K562 (cell line): ENCODE data around the gene MVK. TPM values are rescaled to one million over a fixed set of nuclear protein-coding genes. Genes with fewer than 3 reads are reported as not detected.

Experiments used
- ADNP ChIP-seq: fragments of 200-800 bp; sonication (Bioruptor generic); IDR thresholded peaks from 2 replicates; pipeline ENCODE4 v1.6.1; 2016; ENCODE audit warnings: missing genetic modification characterization, missing compliant biosample characterization
- CC2D1A ChIP-seq: fragments of 450-650 bp; IDR thresholded peaks from 2 replicates; pipeline ENCODE4 v1.6.1; 2017; ENCODE audit warnings: mild to moderate bottlenecking
- CTCFL ChIP-seq: IDR thresholded peaks from 2 replicates; pipeline ENCODE4 v1.6.1; 2011; ENCODE audit warnings: borderline replicate concordance, low read depth, mild to moderate bottlenecking, moderate library complexity, low read length; ENCODE audit not compliant: insufficient read depth, poor library complexity, severe bottlenecking
- ELF2 ChIP-seq: fragments of 250-450 bp; sonication (Bioruptor Pico); IDR thresholded peaks from 2 replicates; pipeline ENCODE4 v1.5.0; 2021; ENCODE audit warnings: mild to moderate bottlenecking
- EP400 ChIP-seq: fragments of 450-650 bp; IDR thresholded peaks from 2 replicates; pipeline ENCODE4 v1.6.1; 2017; ENCODE audit warnings: antibody characterized with exemption, mild to moderate bottlenecking, moderate library complexity
- FOXK2 ChIP-seq, 2 experiments: fragments of 450-650 bp; IDR thresholded peaks in 1 of 2; conservative IDR thresholded peaks in 1 of 2; 2 replicates each; pipeline ENCODE4 v1.6.1; 2016; ENCODE audit warnings: low read depth in 2 of 2, mild to moderate bottlenecking in 1 of 2
- HCFC1 ChIP-seq: IDR thresholded peaks from 2 replicates; pipeline ENCODE4 v1.6.1; 2012; ENCODE audit warnings: low read depth, low read length, improper control_type of control experiment
- HDAC6 ChIP-seq: IDR thresholded peaks from 2 replicates; pipeline ENCODE4 v1.6.1; 2012; ENCODE audit warnings: low read depth, mild to moderate bottlenecking, control low read depth, inconsistent platforms, low read length, moderate library complexity
- HDGF ChIP-seq: fragments of 450-650 bp; IDR thresholded peaks from 2 replicates; pipeline ENCODE4 v1.6.1; 2016
- HEY1 ChIP-seq: fragments of 250-450 bp; sonication (Bioruptor Pico); IDR thresholded peaks from 2 replicates; pipeline ENCODE4 v1.5.0; 2020; ENCODE audit warnings: mild to moderate bottlenecking, moderate library complexity, borderline replicate concordance
- KDM1A ChIP-seq, 2 experiments: fragments of 450-650 bp; IDR thresholded peaks; 2 replicates each; pipeline ENCODE4 v1.6.1; 2016; ENCODE audit warnings: mild to moderate bottlenecking in 2 of 2
- PATZ1 ChIP-seq: fragments of 250-450 bp; sonication (Bioruptor Pico); IDR thresholded peaks from 2 replicates; pipeline ENCODE4 v1.5.0; 2020; ENCODE audit warnings: mild to moderate bottlenecking, borderline replicate concordance
- SAFB ChIP-seq: fragments of 200-400 bp; formaldehyde crosslinking; IDR thresholded peaks from 2 replicates; pipeline ENCODE4 v1.6.1; 2017; ENCODE audit warnings: low read depth, low read length, borderline replicate concordance
- TRIM25 ChIP-seq: fragments of 450-650 bp; IDR thresholded peaks from 2 replicates; pipeline ENCODE4 v1.7.0; 2016; ENCODE audit warnings: borderline replicate concordance
- U2AF2 ChIP-seq: fragments of 200-400 bp; formaldehyde crosslinking; optimal IDR thresholded peaks from 2 replicates; pipeline ENCODE3; 2017; ENCODE audit warnings: low read depth, mild to moderate bottlenecking, low read length
- ZFX ChIP-seq: sonication (generic); formaldehyde crosslinking; IDR thresholded peaks from 2 replicates; pipeline ENCODE4 v1.8.0; 2022; ENCODE audit warnings: mild to moderate bottlenecking, missing genetic modification reagents, moderate library complexity
- ZNF3 ChIP-seq: fragments of 250-450 bp; sonication (Bioruptor Pico); IDR thresholded peaks from 2 replicates; pipeline ENCODE4 v1.5.0; 2021; ENCODE audit warnings: mild to moderate bottlenecking, moderate library complexity
- ZNF311 ChIP-seq: fragments of 250-450 bp; sonication (Bioruptor Pico); IDR thresholded peaks from 2 replicates; pipeline ENCODE4 v1.4.0; 2020; ENCODE audit warnings: mild to moderate bottlenecking, moderate library complexity
- ZNF589 ChIP-seq: fragments of 200-800 bp; sonication (Bioruptor generic); IDR thresholded peaks from 2 replicates; pipeline ENCODE4 v1.6.1; 2016; ENCODE audit warnings: low read depth, missing genetic modification characterization, missing compliant biosample characterization
- ZNF79 ChIP-seq: fragments of 250-450 bp; sonication (Bioruptor Pico); IDR thresholded peaks from 2 replicates; pipeline ENCODE4 v1.4.0; 2020; ENCODE audit warnings: low read depth, mild to moderate bottlenecking, moderate library complexity
- ZSCAN29 ChIP-seq: fragments of 450-650 bp; IDR thresholded peaks from 2 replicates; pipeline ENCODE4 v1.6.1; 2017
- polyA plus RNA-seq, 8 experiments: library from polyadenylated mRNA; depleted of rRNA in 4 of 8; stranded (reverse) in 5 of 8; unstranded in 3 of 8; fragments of >200 nt; fragmentation: Nextera tagmentation in 2 of 8; fragmentation: Illumina TruSeq in 1 of 8; extraction: Ambion mirVana in 2 of 8; extraction: Trizol in 1 of 8; gene quantifications; 2 replicates each; pipeline versions ENCODE4 v1.2.1 to v1.2.3, GENCODE V29; 2011 to 2014; ENCODE audit warnings: inconsistent platforms in 1 of 8, missing spikeins in 1 of 8
- total RNA-seq, 7 experiments: library from RNA; depleted of rRNA in 6 of 7; stranded (reverse); fragments of >200 nt in 6 of 7; fragmentation: Illumina TruSeq in 2 of 7; extraction: Trizol in 2 of 7; gene quantifications; 2 replicates each; pipeline versions ENCODE4 v1.2.1 to v1.2.3, GENCODE V29; 2011 to 2021; ENCODE audit warnings: low replicate concordance in 1 of 7
- TF ChIP-seq, protein P1 (sequence below): fragments of 250-450 bp; sonication (Bioruptor Pico); IDR thresholded peaks from 2 replicates; pipeline ENCODE4 v1.5.0; 2021
- TF ChIP-seq, protein P2 (sequence below): fragments of 250-450 bp; sonication (Bioruptor Pico); IDR thresholded peaks from 2 replicates; pipeline ENCODE4 v1.8.0; 2021; ENCODE audit warnings: moderate library complexity, mild to moderate bottlenecking, inconsistent platforms

MVK gene
- total and polyA plus RNA-seq, 9 of the 15 experiments (the other 6 are each of a cell fraction or from before 2014, with no cell fraction given), result 0.41 to 33.6 (median 18.8) TPM

DNA sequence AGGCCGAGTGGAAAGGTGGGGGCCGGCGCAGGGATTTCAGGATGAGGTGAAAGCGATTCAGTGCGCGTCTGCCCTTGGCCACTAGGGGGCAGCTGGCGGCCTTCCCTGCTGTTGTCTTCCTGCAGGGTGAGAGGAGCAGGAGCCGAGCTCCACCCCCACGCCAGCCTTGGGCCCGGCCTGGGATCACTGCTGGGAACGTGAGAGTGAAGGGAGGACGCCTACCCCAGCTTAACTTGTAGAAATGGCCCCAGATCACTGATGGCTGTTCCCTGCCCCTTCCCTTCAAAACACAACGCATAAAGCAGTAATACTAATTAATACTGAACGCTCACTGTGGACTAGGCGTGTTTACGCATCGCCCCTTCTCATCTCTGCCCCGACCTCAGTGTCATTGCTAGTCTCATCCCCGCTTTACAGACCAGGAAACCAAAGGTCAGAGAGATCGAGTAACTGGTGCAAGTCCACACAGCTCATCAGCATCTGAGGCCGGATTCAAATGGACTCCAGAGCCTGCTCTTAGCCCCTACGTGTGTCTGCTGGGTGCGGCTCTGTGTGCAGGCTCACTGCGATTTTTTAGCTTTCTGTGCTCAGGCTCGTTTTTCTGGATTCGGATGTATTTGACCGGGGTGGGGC, 24.3 kb downstream of the MVK start (continued):
- TF ChIP-seq ZFX, result no peak
- TF ChIP-seq U2AF2, result no peak
- TF ChIP-seq CTCFL, result peak; percentile 54
- TF ChIP-seq ZNF79 (CRISPR knock-in tag), result no peak
- no peak for TF ChIP-seq HEY1
- no peak for TF ChIP-seq HCFC1
- TF ChIP-seq PATZ1 (CRISPR knock-in tag), result no peak
- no peak for TF ChIP-seq CC2D1A
- TF ChIP-seq, protein P1, sequence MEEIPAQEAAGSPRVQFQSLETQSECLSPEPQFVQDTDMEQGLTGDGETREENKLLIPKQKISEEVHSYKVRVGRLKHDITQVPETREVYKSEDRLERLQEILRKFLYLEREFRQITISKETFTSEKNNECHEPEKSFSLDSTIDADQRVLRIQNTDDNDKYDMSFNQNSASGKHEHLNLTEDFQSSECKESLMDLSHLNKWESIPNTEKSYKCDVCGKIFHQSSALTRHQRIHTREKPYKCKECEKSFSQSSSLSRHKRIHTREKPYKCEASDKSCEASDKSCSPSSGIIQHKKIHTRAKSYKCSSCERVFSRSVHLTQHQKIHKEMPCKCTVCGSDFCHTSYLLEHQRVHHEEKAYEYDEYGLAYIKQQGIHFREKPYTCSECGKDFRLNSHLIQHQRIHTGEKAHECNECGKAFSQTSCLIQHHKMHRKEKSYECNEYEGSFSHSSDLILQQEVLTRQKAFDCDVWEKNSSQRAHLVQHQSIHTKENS (CRISPR knock-in tag), result no peak
- no peak for TF ChIP-seq ADNP
- TF ChIP-seq SAFB, result no peak
- no peak for TF ChIP-seq ZNF311 (CRISPR knock-in tag)
- TF ChIP-seq, protein P2, sequence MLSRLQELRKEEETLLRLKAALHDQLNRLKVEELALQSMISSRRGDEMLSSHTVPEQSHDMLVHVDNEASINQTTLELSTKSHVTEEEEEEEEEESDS (CRISPR knock-in tag), result no peak
- TF ChIP-seq KDM1A (IDR thresholded peaks at IDR 0.05), result no peak
- TF ChIP-seq ZNF3 (CRISPR knock-in tag), result no peak
- no peak for TF ChIP-seq ELF2 (CRISPR knock-in tag)
- TF ChIP-seq ZSCAN29, result no peak
- no peak for TF ChIP-seq EP400
- TF ChIP-seq HDGF, result no peak
- TF ChIP-seq TRIM25, result no peak
- no peak for TF ChIP-seq HDAC6
- TF ChIP-seq ZNF589 (CRISPR knock-in tag), result no peak
- peak in 1 of 2 experiments; percentile 24; a peak in 1 of 4 replicates for TF ChIP-seq FOXK2 (conservative IDR thresholded peaks at IDR 0.05 in 1 of 2, IDR thresholded peaks at IDR 0.05 in 1 of 2; ENCODE audit: low read depth in 2 of 2)
